ENCODE measurements around the gene SRSF3.
"Not testable (repeated sequence)": the region's sequence is repeated elsewhere in the genome, so short reads cannot be mapped to it uniquely, and the experiment has no call there.

The SRSF3 gene

DNA sequence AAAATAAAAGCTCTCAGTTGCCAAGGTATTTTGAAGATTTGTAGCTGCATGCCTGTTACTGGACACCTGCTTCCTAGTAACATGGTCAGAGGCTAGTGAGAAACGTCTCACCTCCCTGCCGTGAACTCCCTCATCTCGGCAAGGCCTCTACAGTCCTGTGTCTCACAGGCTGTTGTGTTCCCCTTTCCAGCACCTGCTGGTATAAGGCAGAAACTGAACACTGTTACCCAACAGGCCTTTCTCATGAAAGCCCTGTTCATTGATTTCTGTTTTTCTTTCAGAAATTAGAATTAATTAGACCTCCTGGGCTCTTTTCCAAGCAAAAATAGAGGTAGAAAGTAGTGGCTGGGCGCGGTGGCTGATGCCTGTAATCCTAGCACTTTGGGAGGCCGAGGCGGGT lies 17.6 kb upstream of the SRSF3 start:
- DNase-seq, result no peak

DNA sequence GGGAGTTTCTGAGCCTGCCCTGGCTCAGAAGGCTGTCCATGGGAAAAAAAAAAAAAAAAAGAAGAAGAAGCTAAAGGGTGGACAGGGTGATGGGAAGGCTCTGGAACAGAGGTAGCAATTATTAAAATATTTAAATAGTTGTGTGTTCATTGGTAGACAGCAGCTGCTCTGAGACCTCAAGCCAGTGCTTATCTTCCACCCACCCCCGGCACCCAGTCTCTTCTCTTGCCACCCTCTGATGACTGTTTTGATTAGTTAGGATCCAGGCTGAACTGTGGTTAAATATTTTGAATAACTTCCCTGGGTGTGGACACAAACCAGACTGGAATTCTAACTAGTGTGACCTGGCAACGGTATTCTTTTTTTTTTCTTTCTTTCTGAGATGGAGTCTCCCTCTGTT lies 16.9 kb upstream of the SRSF3 start:
- DNase-seq, result no peak

DNA sequence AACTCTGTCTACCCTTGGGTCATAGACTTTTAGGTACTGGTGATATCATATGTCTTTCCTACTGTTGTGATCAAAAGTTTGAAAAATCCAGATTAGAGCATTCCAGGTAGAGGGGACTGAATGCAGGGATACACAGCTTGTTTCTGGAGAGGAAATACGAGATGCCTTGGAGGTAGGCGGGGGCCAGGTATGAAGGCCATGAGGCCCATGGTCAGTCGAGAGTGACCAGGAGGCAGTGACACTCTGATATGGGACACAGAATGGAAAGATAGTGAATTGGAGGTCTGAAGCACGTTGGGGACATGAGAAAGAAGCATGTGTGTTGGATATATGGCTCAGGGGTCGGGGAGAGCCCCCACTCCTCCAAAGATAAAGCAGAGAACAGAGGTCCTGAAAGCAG lies 16.1 kb upstream of the SRSF3 start:
- DNase-seq, result no peak

DNA sequence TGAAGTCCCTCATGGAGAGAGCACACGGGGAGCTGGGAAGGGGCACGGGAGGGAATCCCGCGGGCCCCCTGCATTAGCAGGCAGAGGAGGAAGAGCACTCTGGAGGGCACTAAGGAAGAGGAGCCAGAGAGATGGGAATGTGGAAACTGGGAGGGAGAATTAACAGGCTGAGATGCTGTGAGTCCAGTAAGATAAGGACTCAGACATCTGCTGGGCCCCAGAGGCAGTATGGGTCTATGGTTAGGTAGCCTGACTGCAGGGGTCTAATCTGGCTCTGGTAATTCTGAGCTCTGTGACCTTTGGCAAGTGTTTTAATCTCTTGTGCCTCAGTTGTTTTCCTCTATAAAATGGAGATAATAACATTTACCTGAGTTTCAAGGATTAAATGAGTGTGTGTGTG lies 15.7 kb upstream of the SRSF3 start:
- DNase-seq, result no peak

DNA sequence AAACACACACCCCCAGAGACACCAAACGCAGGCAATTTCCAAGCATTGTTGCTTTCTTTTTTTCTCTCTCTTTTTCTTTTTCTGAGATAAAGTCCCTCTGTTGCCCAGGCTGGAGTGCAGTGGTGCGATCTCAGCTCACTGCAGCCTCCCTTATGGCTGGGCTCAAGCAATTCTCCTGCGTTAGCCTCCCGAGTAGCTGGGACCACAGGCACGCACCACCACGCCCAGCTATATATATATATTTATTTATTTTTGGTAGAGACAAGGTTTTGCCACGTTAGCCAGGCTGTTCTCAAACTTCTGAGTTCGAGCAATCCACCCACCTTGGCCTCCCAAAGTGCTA lies 14.0 kb upstream of the SRSF3 start:
- no peak for DNase-seq

DNA sequence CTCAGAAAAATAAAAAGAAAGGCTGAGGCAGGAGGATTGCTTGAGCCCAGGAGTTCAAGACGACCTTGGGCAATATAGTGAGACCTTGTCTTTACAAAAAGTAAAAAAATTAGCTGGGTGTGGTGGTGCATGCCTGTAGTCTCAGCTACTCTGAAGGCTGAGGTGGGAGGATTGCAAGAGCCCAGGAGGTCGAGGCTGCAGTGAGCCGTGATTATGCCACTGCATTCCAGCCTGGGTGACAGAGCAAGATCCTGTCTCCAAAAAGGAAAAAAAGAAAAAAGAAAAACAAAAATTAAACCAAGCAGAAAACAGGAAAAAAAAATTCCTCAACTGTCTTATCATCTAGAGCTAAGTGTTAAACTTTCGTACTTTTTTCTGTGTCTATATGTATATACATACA lies 12.4 kb upstream of the SRSF3 start:
- no peak for DNase-seq

DNA sequence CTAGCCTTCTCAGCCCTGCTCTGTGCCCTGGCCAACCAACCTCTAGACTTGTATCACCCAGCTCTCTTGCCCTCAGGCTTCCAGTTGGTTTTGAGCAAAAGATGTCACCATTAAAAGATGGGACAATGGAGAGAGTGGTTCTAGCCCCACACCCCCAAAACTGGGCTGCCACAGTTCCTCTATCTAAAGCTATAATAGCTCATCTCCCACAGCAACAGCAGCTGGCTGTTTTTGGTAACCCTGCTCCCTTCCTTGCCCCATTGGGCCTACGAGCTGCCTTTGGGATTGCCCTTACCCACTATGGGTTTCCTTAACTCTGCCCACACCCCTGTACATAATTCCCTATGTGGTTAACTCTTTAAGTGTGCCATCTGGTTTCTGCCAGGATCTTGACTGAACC lies 7.6 kb upstream of the SRSF3 start:
- no peak for DNase-seq

DNA sequence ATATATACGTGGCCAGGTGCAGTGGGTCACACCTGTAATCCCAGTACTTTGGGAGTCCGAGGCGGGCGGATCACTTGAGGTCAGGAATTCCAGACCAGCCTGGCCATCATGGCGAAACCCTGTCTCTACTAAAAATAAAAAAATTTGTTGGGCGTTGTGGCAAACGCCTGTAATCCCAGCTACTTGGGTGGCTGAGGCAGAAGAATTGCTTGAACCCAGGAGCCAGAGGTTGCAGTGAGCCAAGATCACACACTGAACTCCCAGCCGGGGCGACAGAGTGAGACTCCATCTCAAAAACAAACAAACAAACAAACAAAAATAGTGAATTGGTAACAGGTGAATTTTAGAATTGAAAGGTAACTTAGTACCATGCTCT lies 5.1 kb upstream of the SRSF3 start:
- not testable (repeated sequence) for DNase-seq

DNA sequence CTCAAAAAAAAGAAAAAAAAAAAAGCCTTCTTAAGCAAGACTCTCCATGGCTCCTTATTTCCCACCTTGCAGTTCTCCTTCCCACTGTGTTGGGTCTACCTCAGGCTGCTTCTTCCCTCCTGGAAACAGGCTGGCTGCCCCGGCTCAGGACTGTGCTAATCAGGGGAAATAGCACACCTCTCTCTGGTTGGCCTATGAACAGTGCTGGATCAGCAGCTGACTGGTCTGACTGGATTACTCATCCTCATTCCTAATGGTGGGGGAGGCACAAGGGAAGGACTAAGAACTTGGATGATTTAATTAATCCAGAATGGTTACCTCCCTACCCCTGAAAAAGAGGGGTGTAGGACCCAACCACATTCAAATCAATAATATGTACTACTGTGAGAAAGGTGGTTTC lies 3.9 kb upstream of the SRSF3 start:
- DNase-seq, result no peak

DNA sequence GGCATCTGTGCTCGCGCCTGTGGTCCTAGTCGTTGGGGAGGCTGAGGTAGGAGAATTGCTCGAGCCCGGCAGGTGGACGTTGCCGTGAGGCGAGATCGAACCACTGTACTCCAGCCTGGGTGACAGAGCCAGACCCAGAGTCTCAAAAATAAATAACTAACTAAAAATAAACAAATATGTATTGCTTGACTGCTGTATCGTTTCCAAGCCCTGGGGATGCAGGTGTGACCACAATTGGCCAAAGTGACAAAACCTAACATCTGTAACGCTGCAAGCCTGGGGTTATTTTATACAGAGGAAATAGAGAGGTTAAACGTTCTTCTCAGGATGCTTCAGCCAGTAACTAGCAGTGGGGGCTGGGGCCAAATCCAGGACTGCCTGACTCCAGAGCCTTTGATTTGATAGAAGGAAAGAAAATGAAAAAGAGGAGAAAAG lies 1.9 kb upstream of the SRSF3 start:
- DNase-seq, result no peak

DNA sequence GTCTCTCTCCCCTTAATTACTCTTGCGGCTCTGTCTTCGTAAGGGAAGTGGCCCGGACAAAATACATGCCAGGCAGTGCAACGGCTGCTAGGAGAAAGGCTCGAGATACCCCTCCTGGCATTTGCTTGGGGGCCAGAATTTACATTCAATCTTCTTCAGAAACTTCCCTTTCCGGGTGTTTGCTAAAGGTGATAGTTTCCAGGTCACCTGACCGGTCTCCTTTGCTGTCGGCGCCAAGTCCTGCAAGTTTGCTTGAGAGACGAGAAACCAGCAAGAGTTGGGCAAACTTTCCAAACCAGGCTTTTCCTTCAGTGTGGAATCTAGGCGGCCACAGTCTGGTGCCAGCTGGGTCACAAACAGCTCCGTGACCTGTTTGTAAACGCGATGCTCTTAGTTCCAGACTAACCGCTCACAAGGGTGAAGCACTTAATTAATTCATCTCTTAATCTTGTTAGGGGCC lies 563 bp upstream of the SRSF3 start:
- peak in 2 of 4 experiments; percentile 33 to 40 for DNase-seq

DNA sequence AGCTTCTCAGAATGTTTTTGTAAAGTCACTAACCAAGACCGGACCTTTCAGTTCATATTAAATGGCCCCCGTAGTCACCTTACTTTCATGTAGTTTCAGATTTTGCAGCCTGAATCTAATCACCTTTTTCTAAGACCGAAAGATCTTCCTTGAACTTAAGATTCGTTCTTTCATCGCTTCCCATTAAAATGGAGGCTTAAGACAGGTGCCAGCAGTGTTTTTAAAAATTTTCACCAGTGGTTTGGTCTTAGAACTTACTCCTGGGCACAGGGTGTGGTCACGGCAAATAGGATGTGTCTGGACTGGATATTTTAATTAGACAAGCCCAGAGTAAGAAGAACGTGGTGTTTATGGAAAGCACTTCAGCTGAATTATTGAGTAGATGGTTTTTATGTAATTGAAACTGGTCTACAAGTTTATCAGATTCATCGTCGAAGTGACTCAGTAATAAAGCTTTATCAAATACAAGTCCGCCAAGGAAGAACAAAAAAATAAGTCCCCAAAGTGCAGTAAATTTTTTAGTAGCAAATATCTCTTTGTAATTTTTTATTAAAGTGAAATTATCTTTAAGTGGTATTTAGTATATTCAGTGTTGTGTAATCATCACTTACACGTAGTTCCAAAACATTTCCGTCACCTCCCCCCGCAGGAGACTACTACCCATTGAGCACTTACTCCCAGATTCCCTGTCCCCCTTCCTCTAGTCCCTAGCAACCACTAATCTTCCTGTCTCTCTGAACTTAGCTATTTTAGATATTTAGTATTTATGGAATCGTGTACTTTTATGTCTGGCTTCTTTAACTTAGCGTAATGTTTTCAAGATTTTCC lies 868 bp downstream of the SRSF3 start:
- DNase-seq, result no peak

DNA sequence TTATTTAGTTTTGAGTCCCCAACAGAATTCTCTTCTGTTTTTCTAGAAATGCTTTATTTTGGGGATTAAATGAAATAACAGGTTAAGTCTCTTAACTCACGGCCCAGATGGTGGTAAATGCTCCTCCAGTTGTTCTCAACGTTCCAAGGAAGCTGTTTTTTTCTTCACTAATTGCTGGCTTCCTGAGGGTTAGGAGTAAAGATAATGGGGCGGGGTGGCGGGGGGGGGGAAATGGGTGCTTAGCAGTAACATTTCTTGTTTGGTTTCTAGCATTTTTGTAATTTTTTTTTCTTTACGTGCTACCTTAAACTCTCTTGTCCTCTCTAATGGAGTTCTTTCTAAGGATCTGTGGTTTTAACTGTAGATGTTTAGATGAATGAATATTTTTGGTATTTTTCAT lies 2.2 kb downstream of the SRSF3 start:
- peak in 1 of 4 experiments; percentile 8 for DNase-seq

DNA sequence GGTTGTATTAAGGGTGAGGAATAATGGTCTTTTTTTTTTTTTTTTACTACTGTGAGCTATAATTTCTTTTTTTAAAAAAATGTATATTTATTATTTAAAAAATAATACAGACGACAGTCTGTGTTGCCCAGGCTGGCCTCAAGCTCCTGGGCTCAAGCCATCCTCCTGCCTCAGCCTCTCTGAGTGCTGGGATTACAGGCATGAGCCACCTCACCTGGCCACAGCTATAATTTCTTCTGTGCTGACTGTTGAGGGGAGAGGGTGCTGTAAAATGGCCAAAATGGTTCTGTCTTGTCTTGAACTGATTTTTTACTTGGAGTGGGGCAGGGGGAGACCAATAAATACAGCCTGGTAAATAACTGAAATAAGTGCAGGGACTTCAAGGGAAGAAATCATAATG lies 3.6 kb downstream of the SRSF3 start:
- DNase-seq, result no peak

DNA sequence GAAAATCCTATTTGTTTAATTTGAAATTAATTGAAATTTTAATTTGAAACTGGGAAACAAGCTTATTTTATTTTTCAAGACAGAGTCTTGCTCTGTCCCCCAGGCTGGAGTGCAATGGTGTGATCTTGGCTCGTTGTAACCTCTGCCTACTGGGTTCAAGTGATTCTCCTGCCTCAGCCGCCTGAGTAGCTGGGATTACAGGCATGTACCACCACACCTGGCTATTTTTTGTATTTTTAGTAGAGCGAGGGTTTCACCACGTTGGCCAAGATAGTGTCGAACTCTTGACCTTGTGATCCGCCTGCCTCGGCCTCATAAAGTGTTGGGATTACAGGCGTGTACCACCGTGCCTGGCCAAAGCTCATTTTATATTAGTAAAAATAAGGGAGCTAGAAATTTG lies 4.2 kb downstream of the SRSF3 start:
- DNase-seq, result no peak

DNA sequence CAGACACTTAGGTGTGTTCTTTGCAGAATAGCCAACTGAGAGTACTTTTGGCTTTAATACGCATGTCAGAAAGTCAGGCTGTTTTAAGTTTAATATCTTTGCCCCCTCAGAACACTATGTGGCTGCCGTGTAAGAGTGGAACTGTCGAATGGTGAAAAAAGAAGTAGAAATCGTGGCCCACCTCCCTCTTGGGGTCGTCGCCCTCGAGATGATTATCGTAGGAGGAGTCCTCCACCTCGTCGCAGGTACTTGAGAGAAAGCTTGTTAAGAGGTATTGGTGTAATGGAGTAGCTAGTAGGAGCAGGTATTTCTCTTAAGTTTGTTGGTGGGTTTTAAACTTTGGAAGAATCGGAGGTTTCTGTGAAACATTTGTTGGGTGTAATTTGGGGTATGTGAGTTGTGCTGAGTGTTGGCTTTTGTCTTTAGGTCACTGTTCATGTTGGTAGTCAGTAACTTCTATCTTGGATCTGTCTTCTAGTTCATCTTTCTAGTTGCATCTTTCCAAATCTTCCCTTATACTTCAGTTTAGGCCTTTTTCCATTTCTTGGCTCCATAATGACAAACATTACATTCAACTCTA lies 4.7 kb downstream of the SRSF3 start:
- DNase-seq, result no peak

DNA sequence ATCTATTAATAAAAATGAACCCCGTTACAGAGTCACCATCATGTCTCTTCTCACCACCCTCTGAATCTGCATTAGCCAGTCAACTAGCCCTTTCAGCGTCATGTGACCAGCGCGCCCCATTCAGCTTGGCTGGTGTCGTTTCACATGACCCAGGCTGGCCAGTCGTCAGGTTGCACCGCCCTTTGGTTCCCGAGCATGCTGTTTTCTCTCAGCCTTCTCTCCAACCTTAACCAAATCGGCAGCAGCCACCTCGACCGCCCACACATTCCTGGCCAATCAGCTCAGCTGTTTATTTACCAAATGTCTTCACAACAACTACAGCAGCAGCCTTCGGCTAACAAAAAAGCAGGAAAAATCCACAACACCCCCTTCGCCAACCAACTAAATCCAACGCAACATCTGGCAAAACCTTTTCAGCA lies 5.6 kb downstream of the SRSF3 start:
- DNase-seq, result peak in 2 of 4 experiments; percentile 12 to 30

DNA sequence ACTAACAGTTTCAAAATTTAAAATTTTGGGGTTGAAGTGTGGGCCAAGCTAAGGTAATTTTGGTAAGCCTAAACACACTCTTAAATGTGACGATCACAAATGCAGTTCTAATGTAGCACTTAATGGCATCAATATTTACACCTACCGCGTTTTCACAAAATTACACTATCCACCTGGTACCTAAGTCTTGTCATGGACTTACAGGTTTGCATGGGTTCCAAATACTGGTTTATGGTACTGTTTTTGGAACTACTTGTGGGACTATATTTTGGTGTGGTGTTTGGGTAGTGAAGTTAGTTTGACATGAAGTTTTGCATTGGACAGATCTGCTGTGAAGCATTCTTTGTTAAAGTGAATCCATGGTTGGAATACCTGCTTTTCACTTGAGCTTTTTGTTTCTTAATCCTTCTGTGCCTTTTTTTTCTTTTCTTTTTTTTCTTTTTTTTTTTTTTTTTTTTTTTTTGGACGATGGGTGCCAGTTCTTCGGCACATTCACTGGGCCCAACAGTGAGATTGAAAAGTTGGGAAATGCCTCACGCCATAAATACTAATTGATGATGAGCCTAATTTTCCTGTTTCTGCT lies 6.5 kb downstream of the SRSF3 start:
- DNase-seq, result no peak

DNA sequence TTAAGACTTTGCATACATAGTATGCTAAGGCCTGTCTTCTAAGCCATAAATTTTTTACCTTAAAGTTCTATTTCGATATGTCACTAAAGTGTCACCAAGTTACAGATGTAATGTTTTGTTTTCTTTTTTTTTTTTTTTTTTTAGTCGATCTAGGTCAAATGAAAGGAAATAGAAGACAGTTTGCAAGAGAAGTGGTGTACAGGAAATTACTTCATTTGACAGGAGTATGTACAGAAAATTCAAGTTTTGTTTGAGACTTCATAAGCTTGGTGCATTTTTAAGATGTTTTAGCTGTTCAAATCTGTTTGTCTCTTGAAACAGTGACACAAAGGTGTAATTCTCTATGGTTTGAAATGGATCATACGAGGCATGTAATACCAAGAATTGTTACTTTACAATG lies 7.7 kb downstream of the SRSF3 start:
- not testable (repeated sequence) for DNase-seq

DNA sequence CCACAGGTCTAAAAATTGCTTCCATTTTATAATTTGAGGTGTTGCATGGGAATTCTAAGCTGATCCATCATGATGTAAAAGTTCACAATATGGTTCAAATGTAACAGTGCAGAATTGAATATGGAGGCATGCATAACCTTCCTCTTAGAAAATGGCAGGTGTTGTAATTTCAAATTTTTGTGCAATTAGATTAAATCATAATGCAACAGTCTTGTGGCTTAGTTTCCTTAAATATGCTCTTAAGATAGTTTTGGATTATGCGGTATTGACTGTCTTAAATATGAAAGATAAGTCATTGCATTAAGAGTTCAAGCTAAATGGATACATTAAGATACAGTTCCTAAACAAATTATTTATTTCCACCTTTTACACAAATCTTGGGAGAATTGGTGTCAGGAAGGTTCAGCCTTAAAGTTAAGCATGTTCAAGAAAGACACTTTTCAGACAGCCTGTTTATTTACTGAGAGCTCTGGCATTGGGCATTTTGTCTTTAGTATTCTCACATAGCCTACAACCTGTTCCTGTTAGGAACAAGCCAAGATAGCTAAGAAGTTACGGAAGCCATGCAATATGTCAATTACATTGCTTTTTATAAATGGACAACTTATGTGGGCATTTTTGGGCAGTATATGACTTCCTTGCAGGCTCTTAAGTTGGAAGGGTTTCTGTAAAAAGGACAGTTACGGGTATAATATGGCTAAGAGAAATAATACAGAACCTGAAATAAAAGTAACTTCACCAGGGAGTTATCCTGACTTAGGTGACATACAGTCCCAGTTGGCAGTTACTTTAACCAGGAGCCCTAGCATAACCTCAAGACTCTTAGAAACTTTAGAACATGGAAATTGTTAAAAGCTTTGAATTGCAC lies 9.3 kb downstream of the SRSF3 start:
- DNase-seq, result no peak

DNA sequence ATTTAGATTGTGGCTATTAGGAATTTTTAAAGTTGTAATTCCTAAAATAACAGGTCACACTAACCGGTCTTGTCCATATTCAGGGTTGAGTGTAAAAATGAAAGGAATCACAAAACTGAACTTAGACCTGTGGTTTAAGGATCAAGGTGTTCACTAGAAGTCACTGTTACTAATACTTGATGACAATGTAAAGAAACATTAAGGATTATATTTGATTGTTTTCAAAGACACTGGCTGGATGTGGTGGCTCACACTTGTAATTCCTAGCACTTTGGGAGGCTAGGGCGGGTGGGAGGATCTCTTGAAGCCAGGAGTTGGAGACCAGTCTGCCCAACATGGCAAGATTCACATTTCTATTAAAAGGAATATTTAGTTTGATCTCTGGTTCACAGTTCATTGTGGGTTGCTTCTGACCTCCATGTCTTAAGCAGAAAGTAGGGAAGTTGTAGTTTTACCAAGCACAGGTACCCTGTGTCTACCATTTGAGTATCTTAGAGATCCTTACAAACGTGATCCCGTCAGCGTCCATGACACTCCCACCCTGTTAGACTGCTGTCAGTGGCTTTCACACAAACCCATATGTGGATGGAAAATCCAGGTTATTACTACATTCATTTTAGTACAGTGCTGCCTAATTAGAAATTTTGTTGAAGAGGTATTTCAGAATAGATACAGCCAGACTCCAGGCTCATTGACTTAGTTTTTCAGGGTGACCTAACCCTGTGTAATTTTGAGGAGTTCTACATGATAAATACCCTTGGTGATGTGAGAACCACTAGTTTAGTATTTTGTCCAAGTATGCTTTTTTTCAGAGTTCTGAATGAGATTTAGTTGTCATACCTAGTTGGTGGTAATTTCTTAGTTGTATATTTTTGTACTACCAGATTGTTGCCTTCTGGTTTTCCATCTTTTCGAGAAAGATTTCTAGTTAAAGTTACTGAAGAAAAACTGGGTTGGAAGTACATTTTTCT lies 10.2 kb downstream of the SRSF3 start:
- no peak for DNase-seq

DNA sequence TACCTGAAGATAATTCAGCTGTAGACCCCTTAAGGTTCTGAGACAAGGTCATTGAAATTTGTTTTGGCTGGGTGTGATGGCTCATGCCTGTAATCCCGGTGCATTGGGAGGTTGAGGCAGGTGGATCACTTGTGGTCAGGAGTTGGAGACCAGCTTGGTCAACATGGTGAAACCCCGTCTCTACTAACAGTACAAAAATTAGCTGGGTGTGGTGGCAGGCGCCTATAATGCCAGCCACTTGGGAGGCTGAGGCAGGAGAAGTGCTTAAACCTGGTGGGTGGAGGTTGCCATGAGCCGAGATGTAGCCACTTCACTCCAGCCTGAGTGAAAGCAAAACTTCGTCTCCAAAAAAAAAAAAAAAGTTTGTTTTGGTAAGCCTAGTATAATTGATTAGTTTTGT lies 11.0 kb downstream of the SRSF3 start:
- DNase-seq, result no peak

Measured in activated naive CD4-positive, alpha-beta T cell (primary cell).